22Rv1 (cell line): ENCODE measurements around the gene FIBCD1.

Experiments
- ZFX ChIP-seq: fragments of 450-650 bp; IDR thresholded peaks from 2 replicates; pipeline ENCODE4 v1.6.1; 2017; ENCODE audit warnings: antibody characterized with exemption, borderline replicate concordance
- TF ChIP-seq, protein P1 (sequence below): fragments of 450-650 bp; IDR thresholded peaks from 2 replicates; pipeline ENCODE4 v1.5.1; 2017; ENCODE audit warnings: mild to moderate bottlenecking

DNA sequence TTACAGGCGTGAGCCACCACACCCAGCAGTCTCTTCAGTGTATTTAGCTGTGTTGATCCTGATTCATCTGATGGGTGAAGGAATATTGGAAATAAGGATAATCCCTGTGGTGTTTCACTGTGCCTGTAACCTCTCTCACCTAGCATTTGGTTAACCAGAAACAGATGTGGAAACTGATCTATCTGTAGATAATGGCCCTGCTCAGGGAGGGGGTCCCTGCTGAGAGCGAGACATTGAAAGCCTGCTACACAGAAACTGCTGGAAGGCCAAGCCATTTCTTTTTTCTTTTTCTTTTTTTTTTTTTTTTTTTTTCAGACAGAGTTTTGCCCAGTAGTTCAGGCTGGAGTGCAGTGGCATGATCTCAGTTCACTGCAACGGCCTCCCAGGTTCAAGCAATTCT lies 70.8 kb downstream of the FIBCD1 start:
- TF ChIP-seq, protein P1, sequence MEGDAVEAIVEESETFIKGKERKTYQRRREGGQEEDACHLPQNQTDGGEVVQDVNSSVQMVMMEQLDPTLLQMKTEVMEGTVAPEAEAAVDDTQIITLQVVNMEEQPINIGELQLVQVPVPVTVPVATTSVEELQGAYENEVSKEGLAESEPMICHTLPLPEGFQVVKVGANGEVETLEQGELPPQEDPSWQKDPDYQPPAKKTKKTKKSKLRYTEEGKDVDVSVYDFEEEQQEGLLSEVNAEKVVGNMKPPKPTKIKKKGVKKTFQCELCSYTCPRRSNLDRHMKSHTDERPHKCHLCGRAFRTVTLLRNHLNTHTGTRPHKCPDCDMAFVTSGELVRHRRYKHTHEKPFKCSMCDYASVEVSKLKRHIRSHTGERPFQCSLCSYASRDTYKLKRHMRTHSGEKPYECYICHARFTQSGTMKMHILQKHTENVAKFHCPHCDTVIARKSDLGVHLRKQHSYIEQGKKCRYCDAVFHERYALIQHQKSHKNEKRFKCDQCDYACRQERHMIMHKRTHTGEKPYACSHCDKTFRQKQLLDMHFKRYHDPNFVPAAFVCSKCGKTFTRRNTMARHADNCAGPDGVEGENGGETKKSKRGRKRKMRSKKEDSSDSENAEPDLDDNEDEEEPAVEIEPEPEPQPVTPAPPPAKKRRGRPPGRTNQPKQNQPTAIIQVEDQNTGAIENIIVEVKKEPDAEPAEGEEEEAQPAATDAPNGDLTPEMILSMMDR: no peak
- no peak for TF ChIP-seq ZFX
